Hepatocyte (in vitro differentiated cells): ENCODE results near the gene ZNF865. TPM values are rescaled to one million over a fixed set of nuclear protein-coding genes. Genes with fewer than 3 reads are reported as not detected.

ENCODE experiments used
- DNase-seq: peaks from one replicate; pipeline ENCODE4 v3.0.0-alpha.2; 2016; ENCODE audit warnings: low spot score
- H2AFZ ChIP-seq: fragments of 200-600 bp; sonication (generic); 2 replicates; pipeline ENCODE4 v1.6.0; 2016; ENCODE audit warnings: antibody characterized with exemption, mild to moderate bottlenecking
- H3K27ac ChIP-seq: fragments of 200-600 bp; sonication (generic); 2 replicates; pipeline ENCODE4 v1.5.1; 2016; ENCODE audit warnings: mild to moderate bottlenecking
- H3K27me3 ChIP-seq: fragments of 200-600 bp; sonication (generic); 2 replicates; pipeline ENCODE4 v1.6.1; 2016
- H3K36me3 ChIP-seq: fragments of 200-600 bp; sonication (generic); replicated peaks from 2 replicates; pipeline ENCODE4 v1.5.1; 2016; ENCODE audit warnings: low read depth; ENCODE audit not compliant: insufficient read depth
- H3K4me1 ChIP-seq: fragments of 200-600 bp; sonication (generic); 2 replicates; pipeline ENCODE4 v1.5.1; 2016; ENCODE audit warnings: mild to moderate bottlenecking, moderate library complexity; ENCODE audit not compliant: insufficient read depth
- H3K4me2 ChIP-seq: fragments of 200-600 bp; sonication (generic); 2 replicates; pipeline ENCODE4 v1.6.0; 2016
- H3K4me3 ChIP-seq: fragments of 200-600 bp; sonication (generic); 2 replicates; pipeline ENCODE4 v1.5.1; 2016; ENCODE audit warnings: mild to moderate bottlenecking
- H3K79me2 ChIP-seq: fragments of 200-600 bp; sonication (generic); 2 replicates; pipeline ENCODE4 v1.6.0; 2017; ENCODE audit warnings: mild to moderate bottlenecking
- H3K9me2 ChIP-seq: fragments of 200-600 bp; sonication (generic); replicated peaks from 2 replicates; pipeline ENCODE4 v1.6.0; 2017; ENCODE audit warnings: mild to moderate bottlenecking; ENCODE audit not compliant: insufficient read depth
- H3K9me3 ChIP-seq: fragments of 200-600 bp; sonication (generic); 2 replicates; pipeline ENCODE4 v1.5.1; 2016; ENCODE audit warnings: low read depth, mild to moderate bottlenecking
- H4K20me1 ChIP-seq: fragments of 200-600 bp; sonication (generic); 2 replicates; pipeline ENCODE4 v1.6.0; 2016; ENCODE audit warnings: mild to moderate bottlenecking; ENCODE audit not compliant: insufficient read depth, poor library complexity, severe bottlenecking
- EZH2 ChIP-seq: fragments of 200-600 bp; sonication (generic); IDR thresholded peaks from 2 replicates; pipeline ENCODE4 v1.6.1; 2016; ENCODE audit warnings: antibody characterized with exemption, mild to moderate bottlenecking, borderline replicate concordance
- EZH2phosphoT487 ChIP-seq: fragments of 200-600 bp; sonication (generic); IDR thresholded peaks from one replicate; pipeline ENCODE4 v1.6.1; 2018; ENCODE audit warnings: antibody characterized with exemption, mild to moderate bottlenecking, low read depth, moderate library complexity; ENCODE audit not compliant: unreplicated experiment, severe bottlenecking
- WGBS: methylation state at CpG from one replicate; pipeline ENCODE4 v1.1.6; 2016; ENCODE audit warnings: low lambda C conversion rate; ENCODE audit errors: missing lambda C conversion rate; 5-methylcytosine and 5-hydroxymethylcytosine counted together
- polyA plus RNA-seq: library from polyadenylated mRNA; unstranded; fragments of >200 nt; fragmentation: Nextera tagmentation; extraction: Ambion mirVana; gene quantifications from 2 replicates; pipeline ENCODE4 v1.2.1, GENCODE V29; 2016
- total RNA-seq: library from RNA; depleted of rRNA; stranded (reverse); fragments of >200 nt; gene quantifications from 2 replicates; pipeline ENCODE4 v1.2.3, GENCODE V29; 2014
- TF ChIP-seq, protein P1 (sequence below): fragments of 200-600 bp; sonication (generic); IDR thresholded peaks from 2 replicates; pipeline ENCODE4 v1.5.1; 2016; ENCODE audit warnings: antibody characterized with exemption, mild to moderate bottlenecking; ENCODE audit not compliant: poor library complexity

ZNF865 gene
- total and polyA plus RNA-seq, 2 experiments from 2014 or later: 1.7 to 3.0 TPM

DNA sequence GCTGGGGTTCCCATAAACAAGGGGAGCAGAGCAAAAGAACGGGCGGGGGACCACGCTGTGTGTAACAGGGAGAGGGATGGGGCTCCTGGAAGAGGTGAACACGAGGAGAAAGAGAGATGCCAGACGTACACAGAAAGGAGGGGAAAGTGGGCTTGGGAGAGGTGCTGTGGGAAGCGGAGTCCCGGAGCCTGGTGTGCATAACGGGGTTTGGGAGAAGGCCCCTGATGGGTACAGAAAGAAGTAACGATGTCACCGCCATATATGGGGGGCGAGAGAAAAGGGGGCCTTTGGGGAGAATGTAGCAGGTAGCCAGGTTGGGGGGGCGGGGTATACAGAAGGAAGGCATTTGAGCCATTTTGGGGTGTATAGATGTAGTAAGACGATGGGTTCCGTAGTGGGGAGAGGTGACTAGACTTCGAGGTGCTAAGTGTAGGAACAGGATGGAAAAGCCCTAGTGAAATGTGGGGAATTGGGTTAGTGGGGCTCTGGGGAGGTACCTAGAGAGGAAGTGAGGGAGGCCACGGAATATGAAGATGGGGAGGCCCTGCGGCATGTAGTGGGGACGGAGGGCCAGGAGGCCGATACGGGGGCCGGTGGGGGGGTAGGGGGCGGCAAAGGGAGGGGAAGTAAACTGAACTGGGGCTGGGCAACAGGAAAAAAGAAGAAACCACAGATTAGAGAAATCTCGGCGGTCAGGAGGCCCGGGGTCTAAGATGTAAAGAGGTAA lies 36.1 kb downstream of the ZNF865 start:
- H3K4me3 ChIP-seq: peak overlapping the region; percentile 99
- peaks cover 76% of the 10 kb centered on the region for H3K79me2 ChIP-seq
- peaks cover 13% of the 10 kb centered on the region for H3K4me1 ChIP-seq
- H4K20me1 ChIP-seq: no peaks in the 10 kb centered on the region
- 0% methylated on average over 9 of the region's 25 CpGs for WGBS
- H3K9me2 ChIP-seq: no peaks in the 10 kb centered on the region
- no peak for DNase-seq
- no peaks in the 10 kb centered on the region for H3K36me3 ChIP-seq
- peak overlapping the region; percentile 98 for H3K27ac ChIP-seq
- TF ChIP-seq, protein P1, sequence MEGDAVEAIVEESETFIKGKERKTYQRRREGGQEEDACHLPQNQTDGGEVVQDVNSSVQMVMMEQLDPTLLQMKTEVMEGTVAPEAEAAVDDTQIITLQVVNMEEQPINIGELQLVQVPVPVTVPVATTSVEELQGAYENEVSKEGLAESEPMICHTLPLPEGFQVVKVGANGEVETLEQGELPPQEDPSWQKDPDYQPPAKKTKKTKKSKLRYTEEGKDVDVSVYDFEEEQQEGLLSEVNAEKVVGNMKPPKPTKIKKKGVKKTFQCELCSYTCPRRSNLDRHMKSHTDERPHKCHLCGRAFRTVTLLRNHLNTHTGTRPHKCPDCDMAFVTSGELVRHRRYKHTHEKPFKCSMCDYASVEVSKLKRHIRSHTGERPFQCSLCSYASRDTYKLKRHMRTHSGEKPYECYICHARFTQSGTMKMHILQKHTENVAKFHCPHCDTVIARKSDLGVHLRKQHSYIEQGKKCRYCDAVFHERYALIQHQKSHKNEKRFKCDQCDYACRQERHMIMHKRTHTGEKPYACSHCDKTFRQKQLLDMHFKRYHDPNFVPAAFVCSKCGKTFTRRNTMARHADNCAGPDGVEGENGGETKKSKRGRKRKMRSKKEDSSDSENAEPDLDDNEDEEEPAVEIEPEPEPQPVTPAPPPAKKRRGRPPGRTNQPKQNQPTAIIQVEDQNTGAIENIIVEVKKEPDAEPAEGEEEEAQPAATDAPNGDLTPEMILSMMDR: no peak
- TF ChIP-seq EZH2: no peak
- no peak for TF ChIP-seq EZH2phosphoT487
- peak overlapping the region; percentile 92 for H3K4me2 ChIP-seq
- H3K27me3 ChIP-seq: no peaks in the 10 kb centered on the region
- H2AFZ ChIP-seq: peak overlapping the region; percentile 73
- H3K9me3 ChIP-seq: no peaks in the 10 kb centered on the region

DNA sequence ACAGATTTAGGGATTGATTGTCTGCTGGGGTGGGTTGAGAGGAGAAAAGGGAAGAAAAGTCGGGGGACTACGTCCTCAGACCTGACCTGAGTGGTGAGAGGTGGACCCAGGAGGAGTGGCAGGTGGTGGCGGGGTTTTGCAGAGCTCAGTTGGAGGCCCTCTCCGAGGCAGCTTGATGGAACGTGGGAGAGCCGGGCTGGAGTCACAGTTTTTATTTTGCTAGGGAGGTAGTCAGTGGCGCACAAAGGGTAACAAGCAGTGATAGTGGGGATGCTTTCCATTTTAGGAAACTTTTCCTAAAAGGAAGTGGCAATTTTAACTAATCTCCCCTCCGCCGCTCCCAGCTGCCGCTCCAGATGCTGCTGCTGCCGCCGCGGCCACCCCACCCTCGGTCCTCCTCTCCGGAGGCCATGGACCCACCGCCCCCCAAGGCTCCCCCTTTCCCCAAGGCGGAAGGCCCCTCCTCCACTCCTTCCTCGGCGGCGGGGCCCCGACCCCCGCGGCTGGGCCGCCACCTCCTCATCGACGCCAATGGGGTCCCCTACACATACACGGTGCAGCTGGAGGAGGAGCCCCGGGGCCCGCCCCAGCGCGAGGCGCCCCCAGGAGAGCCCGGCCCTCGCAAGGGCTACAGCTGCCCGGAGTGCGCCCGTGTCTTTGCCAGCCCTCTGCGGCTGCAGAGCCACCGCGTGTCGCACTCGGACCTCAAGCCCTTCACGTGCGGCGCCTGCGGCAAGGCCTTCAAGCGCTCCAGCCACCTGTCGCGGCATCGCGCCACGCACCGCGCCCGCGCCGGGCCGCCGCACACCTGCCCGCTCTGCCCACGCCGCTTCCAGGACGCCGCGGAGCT lies 36.9 kb downstream of the ZNF865 start:
- Histone ChIP-seq H3K9me3 (no peaks in the 10 kb centered on the region), H3K4me3 (peak overlapping the region; percentile 99), H3K9me2 (no peaks in the 10 kb centered on the region), H2AFZ (no peak overlapping the region), H3K27ac (peak overlapping the region; percentile 98), H3K27me3 (no peaks in the 10 kb centered on the region), H4K20me1 (no peaks in the 10 kb centered on the region), H3K79me2 (peaks cover 76% of the 10 kb centered on the region), H3K4me1 (peaks cover 21% of the 10 kb centered on the region), H3K36me3 (no peaks in the 10 kb centered on the region), H3K4me2 (peak overlapping the region; percentile 92)
- DNase-seq: no peak
- TF ChIP-seq, protein P1: no peak
- TF ChIP-seq EZH2phosphoT487: no peak
- no peak for TF ChIP-seq EZH2
- 3% methylated on average over 43 of the region's 65 CpGs for WGBS

DNA sequence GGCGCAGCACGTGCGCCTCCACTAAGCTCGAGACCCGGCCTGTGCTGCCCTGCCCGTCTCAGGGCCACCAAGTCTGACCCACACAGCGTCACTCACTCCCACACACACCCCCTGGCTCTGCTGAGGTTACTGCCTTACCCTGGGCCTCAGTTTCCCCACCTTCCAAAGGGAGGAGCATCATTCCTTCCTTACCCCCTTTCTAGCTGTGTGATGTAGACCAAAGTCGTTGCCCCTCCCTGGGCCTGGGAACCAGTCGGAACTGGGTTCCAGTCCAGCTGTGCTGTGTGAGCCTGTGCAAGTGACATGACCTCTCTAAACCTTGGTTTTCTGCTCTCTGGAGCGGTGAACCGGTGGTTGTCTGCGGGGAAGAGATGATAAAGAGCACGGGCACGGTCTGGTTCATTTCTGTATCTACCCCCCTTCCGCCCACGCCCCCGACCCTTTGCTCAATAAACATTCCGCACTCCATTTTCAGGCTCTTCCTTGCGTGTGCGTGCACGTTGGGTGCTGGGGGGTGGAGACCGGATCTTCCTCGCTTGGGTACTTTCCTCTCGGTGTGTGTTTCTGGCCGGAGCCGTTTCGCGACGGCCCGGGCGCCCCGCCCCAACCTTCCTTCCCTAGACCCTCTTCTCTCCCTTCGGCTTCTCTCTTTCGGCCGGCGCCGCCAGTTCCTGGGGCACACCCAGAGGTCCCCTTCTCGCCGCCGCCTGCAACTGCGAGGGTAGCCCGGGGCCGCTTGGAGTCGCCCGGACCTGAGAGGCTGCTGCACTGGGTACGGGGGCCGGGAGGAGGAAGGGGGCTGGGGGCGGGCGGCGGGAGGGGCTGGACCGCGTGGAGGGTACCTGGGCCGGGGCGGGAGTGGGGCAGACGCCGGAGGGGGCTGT lies 37.8 kb downstream of the ZNF865 start, which contains the start of gene ZNF581:
Gene ZNF581, plus strand, starts transcription at position 647 of the 884 bp plus-strand sequence. CDS start 923 bp downstream, outside the sequence.
- Histone ChIP-seq H3K36me3 (no peaks in the 10 kb centered on the region), H3K4me3 (peak within 1 kb of the TSS; percentile 99), H2AFZ (peak within 1 kb of the TSS; percentile 69), H3K27ac (peak within 1 kb of the TSS; percentile 98), H3K79me2 (peaks cover 74% of the 10 kb centered on the region), H3K4me1 (peaks cover 23% of the 10 kb centered on the region), H3K4me2 (peak within 1 kb of the TSS; percentile 92), H4K20me1 (no peaks in the 10 kb centered on the region), H3K9me3 (no peaks in the 10 kb centered on the region), H3K27me3 (no peaks in the 10 kb centered on the region), H3K9me2 (no peaks in the 10 kb centered on the region)
- peak; percentile 83 for DNase-seq
- 2% methylated on average over 53 of the region's 56 CpGs for WGBS
- TF ChIP-seq, protein P1: no peak
- TF ChIP-seq EZH2phosphoT487: no peak
- no peak for TF ChIP-seq EZH2
